ENCODE data around the gene CNOT1. TPM values are rescaled to one million over a fixed set of nuclear protein-coding genes. Genes with fewer than 3 reads are reported as not detected.

CNOT1 gene
- total RNA-seq, 1 donor from 2014 or later = 270 TPM

Other genes starting within 250 kb of the CNOT1 start
- gene GINS3, start 237.4 kb downstream of the CNOT1 start, total RNA-seq = 23.8 and 25.3 TPM in 2 replicates
- gene NDRG4, start 129.7 kb downstream of the CNOT1 start, total RNA-seq = 1.5 and 1.7 TPM in 2 replicates
- 32.1 and 34.9 TPM in 2 replicates for gene SETD6, start 114.3 kb downstream of the CNOT1 start, total RNA-seq
- gene SLC38A7, start 54.9 kb upstream of the CNOT1 start, total RNA-seq = 9.3 and 11.8 TPM in 2 replicates
- 135 and 137 TPM in 2 replicates for gene GOT2, start 104.5 kb upstream of the CNOT1 start, total RNA-seq